Left renal cortex interstitium (tissue), 4 donors: Measurements from ENCODE around the gene DLX3. TPM values are rescaled to one million over a fixed set of nuclear protein-coding genes. Genes with fewer than 3 reads are reported as not detected.
A peak's percentile ranks its signal among the peaks of the same experiment; 100 is the strongest.

ENCODE experiments used
- DNase-seq, 4 donors: peaks; one replicate each; pipeline ENCODE4 v3.0.0-alpha.2; 2013; ENCODE audit warnings: low read depth in 4 of 4, low spot score in 2 of 4, missing footprints in 1 of 4
- polyA plus RNA-seq, 4 donors: library from polyadenylated mRNA; unstranded; fragments of 120-200 nt; gene quantifications; one replicate each; pipeline ENCODE4 v1.2.1, GENCODE V29; 2013; ENCODE audit not compliant: insufficient read length in 4 of 4

The DLX3 gene
- polyA plus RNA-seq, 4 donors, result 0.71 to 2.0 (median 1.5) TPM

DNA sequence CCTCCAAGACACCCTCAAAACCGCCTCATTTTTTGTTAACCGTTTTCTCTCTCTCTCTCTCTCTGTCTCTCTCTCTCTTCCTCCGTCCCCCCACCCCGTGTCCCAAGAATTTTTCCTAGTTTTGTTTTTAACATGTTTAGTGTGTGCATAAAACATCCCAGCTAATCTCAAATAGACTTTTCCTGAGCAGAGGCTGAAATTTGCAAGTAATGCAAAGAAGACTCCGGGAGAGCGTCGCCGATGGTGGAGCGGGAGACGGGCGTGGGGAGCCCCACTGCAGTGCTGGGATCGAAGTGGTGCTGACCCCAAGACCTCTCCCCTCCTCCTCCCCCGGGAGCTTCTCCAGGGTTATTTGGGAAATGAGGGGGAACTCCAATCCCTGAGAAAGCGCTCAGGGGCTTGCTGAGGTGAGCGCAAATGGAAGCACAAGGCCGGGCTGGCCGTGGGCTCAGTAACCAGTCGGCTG is 30.7 kb downstream of the DLX3 start:
- no peak for DNase-seq

DNA sequence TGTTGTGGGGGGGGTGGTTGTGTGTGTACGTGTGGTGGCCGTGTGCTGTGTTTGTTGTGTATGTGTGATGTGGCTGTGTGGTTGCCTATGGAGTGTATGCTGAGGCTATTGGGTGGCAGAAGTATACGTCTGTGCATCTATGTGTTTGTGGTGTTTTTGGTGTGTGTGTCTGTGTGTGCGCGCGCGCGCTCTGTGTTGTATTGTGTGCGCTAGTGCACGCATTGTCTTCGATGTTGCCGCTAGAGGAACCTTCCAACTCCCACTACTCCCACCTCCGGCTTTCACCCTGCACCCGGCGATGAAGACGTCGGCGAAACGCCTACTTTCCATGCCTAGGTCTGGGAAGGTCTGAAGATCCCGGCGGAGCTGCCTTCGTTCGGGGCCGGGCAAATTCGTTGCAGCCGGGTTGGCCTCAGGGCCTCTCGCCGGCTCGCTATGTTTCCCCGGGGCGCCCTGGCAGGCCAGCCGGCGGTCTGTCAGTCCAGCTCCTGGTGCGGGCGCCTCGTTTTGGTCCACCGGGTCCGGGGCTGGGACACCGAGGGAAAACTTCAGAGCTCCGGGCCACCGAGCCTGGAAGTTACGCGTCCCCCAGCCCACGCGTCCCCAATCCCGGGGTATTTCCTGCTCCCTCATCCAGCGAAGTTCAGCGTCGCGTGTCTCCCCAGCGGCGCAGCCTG is 31.3 kb downstream of the DLX3 start:
- DNase-seq, result no peak

DNA sequence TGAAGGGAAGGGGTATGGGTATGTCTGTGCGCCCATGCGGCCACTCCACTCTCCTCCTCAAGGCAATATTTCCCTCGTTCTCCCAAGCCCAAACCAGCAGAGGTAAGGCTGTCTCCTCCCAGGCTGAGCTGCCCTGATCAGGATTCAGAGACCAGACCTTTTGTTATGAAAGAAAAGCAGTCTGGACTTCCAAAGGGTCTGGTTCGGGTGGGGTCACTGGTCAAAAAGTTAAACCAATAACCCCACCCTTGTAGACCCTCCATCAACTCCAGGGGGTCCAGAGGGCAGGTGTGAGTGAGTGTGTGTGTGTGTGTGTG is 31.8 kb downstream of the DLX3 start:
- DNase-seq, result no peak

DNA sequence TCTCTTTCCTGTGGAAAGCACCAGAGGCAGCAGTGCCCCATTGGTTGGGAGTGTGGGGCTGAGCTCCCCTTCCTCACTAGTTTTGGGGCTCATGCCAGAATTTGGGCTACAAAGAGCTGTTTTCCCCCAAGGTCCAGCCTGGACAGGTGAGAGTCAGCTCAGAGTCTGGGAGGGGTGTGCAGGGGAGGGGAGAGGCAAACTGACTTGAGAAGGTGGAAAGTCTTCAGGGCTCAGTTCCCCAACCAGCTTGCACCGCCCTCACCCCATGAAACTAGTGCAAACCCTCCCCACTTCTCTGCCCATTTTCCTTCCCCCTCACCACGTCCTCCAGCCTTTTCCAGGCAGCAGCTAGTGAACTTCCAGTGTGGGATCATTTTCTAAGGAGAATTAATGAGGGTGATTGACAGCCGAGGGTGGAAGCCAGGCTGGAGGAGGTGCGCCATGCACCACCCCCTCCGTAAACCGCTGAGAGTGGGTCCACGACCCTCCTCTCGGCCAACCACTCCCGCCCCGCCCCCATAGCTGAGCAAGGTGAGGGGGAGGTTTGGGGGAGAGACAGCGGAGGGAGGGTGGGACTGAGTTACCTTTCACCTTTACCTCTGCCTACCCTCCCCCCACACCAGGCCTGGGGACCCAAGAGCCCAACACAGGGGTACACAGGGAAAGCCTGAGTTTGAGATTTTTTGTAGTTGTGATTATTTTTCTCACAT is 32.3 kb downstream of the DLX3 start:
- DNase-seq, result no peak

DNA sequence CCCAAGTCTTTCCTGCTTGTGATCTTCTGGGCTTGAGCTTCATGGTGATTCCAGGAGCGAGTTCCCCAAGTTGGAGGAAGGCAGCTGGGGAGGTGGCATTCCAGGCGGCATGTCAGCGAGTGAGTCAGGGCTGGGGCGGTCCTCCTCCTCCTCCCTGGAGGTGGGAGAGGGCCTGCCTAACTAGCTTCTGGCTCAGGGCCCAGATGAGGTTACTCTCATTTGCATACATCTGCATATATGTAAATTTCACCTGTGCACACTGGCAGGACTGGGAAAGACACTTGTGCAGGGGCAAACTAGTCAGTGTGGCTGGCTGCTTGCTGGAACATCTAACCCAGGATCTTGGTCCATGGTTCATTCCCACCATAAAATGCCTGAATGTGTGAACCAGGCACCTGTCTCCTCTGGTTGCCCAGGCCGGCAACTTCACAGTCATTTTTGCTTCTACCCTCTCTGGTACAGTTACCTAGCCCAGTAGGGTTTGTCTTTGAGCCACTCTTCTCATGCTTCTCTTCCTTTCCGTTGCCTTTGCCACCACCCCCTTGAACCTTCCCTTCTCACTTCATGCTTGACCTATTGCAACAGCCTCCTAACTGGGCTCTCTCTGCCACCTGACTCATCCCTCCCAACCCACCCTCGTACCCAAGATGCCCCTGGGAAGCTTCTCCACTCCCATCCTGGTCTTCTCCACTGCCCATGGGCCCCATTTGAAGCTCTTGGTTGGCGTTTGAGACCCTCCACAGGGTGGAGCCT is 35.7 kb downstream of the DLX3 start:
- DNase-seq, result no peak

DNA sequence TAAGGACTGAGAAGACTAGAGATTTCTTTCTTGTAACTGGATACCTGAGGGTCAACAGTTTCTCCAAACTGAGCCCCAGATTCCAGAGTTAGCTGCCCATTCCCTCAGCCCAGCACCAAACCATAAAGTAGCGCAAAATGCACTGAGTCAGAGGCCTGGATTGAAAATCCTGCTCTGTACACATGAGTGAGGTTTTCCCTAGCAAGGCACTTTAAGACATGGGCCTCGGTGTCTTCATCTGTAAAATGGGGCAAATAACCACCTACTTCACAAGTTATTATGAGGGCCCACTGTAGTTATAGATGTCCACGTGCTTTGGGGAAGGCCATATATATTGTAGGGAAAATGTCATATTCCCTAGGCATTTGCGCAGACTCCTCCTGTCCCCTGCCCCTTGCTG is 36.3 kb downstream of the DLX3 start:
- no peak for DNase-seq

DNA sequence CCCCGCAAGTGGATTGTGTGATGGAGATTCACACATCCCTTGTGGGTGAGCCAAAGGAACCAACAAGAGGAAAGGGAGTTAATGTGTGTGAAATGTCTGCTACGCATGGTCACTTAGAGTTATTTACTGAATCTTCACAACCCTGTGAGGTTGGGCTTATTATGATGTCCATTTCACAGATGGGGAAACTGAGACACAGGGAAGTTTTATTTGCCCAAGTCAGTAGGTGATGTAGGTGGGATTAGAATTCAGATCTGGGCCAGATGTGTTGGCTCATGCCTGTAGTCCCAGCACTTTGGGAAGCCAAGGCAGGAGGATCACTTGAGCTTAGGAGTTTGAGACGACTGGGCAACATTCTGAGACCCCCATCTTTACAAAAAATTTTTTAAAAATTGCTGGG is 37.7 kb downstream of the DLX3 start:
- no peak for DNase-seq

DNA sequence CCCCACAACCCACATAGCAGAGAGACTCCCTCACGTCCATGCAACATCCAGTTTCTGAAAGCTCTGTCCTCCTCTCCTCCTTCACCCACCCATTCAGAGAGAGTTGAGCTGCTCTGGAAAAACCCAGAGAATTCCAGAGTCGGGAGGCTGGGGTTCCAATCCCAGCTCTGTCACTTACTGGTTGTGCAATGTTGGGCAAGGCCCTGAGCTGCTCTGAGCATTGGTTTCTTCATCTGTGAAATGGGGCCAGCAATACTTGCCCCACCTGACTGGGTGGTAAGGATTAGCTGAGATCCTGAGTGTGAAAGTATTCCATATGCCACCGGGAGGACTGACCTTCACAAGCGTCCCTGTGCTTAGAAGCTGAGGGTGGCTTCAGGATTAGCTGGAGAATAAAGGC is 38.2 kb downstream of the DLX3 start:
- DNase-seq, result no peak

DNA sequence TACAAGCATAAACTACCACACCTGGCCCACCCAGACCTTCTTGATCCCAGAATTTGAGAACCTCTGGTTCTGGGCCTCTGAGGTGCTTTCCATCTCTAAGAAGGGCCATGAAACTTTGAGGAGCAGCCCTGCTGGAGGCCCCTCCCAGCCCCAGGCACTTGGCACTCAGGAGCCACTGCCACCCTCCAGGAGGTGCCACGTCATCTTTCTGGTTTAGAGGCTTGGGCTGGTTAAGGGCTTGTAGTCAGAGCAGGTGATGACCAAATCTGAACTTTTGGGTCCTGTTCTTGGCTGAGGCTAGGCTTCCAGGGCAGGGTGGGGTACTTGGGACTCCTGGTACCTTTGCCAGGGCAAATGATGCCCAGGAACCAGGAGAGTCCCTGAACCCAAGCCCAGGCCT is 39.9 kb downstream of the DLX3 start:
- no peak for DNase-seq

DNA sequence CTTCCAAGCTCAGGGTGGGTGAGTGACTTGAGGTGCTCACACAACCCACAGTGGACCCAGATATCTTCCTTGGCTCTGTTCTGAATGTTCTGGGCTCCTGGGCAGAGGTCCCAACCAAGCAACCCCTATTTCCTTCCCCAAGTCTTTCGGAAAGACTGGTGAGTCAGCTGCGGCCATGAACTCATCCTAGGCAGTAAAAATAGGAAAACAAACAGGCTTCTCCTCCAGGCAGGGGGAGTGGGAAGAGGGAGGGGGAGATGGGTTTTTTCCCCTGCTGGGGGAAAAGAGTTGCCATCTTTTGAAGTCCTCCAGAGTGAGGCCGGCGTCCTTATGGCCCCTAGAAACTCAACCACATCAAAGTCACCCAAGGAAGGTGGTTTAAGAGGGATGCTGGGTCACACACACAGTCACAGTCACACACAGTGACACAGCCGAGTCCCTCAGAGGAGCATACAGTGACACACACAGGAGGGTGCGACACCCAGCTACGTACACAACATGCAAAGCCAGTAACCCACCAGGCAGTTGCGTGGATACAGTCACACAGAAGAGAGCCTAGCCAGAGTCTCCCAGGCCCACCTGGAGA is 42.0 kb downstream of the DLX3 start:
- DNase-seq, result no peak

DNA sequence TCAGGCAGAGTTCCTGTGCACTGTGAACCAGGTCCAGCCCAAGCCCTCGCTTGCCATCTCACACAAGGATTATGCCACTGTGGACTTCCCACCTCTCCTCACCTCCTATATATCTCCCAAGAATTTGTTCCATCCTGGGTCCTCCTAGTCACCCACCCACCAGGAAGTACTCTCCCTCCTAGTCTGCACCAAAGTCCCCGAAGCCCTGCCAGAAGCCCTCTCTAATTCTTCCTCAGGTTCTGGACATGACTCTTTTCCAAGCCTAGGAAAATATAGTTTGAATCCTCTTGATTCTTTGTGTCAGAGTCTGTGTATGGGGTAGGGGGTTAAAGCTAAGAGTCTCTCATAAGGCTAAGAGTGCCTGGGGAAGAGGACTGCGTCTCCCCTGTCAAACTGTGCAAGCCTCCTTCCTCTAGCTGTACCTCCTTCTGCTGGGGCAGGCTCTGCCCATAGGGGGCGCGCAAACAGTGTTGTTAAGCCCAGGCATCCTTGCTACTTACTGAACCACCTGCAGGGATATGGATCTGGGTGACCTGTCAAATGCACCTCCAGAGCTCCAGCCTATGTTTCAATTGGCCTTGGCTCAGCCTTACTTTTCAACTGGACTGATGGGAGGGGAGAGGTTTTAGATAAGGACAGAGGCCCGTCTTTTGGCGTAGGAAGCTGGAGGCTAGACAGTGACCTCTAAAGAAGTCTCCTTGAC is 42.7 kb downstream of the DLX3 start:
- DNase-seq, result peak in 1 of 4 donors; percentile 73

DNA sequence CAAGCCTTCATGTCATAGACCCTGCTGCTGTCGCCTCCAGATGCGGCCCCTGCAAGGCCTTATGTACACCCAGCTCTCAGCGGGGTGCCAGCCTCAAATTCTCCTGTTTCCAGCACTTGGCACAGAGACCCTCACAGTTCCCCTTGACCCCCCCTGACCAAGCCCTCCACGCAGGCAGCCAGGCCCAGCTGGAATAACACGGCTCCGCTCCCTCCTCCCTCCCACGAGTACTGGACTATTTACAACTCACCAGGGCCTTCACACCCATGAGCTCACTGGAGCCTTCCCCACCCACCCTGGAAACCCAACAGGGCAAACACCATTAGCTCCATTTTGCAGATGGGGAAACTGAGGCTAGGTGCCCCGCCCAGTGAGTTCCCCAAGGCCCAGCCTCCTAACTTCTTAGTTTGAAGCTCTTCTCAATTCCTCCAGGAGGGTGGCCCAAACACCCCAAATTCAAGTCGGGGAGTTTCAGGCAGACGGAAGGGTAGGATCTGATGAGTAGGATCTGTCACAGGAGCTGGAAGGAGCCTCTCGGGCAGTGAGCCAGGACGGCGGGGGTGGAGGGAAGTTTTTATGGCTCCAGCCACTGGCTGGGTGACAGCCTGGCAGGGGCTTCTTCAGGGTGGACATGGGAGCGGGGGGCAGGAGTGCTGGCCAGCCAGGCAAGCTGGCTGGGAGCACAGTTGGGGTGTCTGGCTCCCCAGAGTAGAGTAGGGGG is 43.5 kb downstream of the DLX3 start:
- no peak for DNase-seq

DNA sequence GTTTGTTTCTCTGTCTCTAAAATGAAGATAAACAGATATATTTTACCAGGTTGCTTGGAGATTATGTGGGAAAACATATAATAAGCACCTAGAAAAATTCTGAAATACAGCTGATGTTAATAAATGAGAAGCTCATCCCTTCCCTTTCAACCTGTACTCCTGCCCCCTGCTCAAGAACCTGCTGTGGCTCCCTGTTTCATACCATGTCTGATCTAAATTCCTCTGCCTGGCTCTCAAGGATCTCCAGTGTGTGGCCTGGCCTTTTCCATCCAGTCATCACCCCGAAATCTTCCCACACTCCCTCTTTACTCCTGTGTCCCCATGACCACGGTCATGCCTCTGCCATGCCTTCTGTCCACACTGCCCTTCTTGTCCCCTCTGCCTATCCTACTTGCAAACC is 45.4 kb downstream of the DLX3 start:
- DNase-seq, result no peak

DNA sequence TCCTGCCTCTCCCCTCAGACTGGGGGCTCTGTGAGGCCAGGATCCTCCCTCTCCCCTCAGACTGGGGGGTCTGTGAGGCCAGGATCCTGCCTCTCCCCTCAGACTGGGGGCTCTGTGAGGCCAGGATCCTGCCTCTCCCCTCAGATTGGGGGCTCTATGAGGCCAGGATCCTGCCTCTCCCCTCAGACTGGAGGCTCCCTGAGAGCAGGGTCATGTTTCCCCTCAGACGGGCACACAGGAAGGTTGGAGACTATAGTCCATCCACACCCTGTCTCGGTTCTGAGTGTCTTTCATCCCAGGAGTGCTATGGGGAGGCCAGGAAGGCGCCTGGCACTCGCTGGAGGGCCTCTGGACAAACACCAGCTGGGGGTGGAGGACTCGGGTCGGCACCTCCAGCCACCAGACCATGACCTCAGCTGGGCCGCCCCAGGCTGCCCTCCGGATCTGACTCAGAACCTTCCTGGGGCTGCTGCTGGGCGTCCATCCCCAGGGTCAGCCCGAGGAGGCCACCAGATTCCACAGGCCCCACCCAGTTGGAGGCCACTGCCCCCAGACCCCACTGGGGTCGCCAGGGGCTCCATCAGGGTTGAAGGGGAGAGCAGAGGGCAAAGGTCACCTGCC is 48.0 kb downstream of the DLX3 start:
- DNase-seq, result no peak

DNA sequence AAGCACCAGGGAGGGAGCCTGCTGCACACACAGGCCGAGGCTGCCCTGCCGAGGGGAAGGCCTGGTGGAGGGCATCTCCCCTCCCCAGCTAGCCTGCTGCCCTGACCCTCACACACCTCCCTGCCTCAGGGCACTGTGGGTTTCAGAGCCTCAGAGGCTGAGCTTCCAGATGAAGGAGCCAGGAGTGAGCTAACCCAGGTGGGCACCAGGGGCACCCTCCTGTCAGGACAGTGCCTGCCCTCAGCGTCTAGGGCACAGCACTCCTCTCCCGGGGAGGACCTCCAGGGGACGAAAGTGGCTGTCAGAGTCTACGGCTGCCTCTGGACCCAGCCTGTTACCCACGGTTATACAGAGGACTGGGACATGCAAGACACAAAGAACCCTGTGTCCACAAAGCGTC is 48.8 kb downstream of the DLX3 start:
- no peak for DNase-seq

DNA sequence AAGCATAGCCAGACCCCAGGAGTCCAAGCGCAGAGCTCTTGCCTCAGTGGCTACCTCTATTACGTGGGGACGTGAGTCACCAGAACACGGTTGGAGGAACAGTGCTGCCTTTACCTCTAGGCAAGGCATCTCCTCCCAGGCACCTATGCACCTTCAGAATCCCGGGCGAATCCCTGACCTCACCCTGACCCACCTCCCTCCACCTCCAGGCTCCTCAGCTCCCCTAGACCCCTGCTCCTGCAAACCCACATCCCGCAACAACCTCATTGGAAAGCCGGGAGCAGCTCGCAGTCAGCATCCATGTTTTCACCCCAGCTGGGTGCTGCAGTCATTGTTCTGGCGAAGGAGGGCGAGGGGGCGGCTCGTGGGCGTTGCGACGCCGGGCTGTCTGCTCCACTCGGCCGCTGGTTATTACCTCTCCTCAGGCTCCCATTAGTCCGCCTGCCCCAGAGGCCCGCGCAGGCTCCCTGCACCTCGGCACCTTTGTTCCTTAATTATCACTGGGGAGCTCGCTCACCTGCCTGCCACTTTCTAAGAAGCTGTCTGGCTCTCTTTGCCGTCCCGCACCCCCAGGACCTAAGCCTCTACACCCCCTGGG is 50.7 kb downstream of the DLX3 start:
- DNase-seq, result no peak

DNA sequence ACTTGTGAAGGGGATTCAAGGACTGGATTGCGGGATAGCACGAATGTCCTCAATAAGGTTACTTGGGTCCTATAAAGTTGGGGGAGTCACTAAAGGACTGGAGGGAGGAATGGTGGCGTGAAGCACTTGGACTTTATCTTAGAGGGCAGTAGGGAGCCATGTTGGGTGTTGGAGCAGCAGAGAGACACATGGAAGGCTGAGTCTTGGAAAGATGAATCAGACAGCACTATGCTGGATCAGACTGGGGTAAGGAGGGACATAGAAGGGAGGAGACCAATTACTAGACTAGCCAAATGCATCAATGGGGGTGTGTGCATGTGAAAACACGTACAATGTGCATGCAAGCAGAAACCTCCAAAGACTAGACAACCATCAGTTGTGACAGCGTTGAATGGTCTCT is 52.1 kb downstream of the DLX3 start:
- no peak for DNase-seq

DNA sequence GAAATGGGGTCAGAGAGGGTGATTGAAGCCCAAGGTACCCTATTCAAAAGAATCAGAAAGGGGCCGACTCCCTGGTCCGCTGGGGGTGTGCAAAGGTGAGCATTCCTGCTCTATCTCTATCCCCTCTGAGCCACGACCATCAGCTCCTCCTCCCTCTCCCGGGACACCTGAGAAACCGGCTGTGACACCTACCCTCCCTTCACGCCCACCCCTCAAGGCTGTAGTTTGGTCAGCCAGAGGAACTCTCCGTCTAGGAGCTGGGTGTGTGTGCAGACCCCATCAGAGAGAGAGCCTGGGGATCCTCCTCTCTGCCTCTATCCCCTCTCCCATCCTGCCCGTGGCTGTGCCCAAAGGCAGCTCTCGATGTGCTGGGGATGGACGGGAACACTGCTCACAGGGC is 53.6 kb downstream of the DLX3 start:
- no peak for DNase-seq
